Measurements from ENCODE around the gene DEDD2.

The DEDD2 gene

GRCh38 chr19:42226886-42227285, 9.4 kb upstream of the DEDD2 start:
- no peak for DNase-seq

DNA sequence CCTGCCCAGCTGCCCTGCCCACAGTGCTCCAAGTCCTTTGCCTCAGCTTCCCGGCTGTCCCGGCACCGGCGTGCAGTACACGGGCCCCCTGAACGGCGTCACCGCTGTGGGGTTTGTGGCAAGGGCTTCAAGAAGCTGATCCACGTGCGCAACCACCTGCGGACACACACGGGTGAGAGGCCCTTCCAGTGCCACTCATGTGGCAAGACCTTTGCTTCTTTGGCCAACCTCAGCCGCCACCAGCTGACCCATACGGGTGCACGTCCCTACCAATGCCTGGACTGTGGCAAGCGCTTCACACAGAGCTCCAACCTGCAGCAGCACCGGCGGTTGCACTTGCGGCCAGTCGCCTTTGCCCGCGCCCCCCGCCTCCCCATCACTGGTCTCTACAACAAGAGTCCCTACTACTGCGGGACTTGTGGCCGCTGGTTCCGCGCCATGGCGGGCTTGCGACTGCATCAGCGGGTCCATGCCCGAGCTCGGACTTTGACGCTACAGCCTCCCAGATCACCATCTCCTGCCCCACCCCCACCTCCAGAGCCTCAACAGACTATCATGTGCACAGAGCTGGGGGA, 8.3 kb upstream of the DEDD2 start:
- DNase-seq = no peak

- DNase-seq = no peak
These were observed 7.7 kb upstream of the DEDD2 start for GRCh38 chr19:42224940-42225717.

DNA sequence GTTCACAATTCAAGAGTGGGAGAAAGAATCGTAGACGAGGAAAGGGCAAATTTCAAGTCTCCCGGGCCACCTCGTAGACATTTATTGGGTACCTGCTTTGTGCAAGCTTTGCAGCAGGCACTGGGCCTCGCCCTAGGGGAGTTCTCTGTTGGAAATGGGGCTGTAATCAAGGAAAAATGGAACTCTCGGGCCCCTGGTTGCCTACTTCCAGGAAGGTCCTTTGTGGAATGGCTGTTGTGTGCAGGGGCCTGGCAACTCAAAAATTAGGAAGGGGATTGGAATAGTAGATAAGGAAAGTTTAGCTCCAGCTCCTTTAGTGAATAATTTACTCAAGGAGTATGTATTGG, 3.2 kb upstream of the DEDD2 start:
- DNase-seq = no peak

DNA sequence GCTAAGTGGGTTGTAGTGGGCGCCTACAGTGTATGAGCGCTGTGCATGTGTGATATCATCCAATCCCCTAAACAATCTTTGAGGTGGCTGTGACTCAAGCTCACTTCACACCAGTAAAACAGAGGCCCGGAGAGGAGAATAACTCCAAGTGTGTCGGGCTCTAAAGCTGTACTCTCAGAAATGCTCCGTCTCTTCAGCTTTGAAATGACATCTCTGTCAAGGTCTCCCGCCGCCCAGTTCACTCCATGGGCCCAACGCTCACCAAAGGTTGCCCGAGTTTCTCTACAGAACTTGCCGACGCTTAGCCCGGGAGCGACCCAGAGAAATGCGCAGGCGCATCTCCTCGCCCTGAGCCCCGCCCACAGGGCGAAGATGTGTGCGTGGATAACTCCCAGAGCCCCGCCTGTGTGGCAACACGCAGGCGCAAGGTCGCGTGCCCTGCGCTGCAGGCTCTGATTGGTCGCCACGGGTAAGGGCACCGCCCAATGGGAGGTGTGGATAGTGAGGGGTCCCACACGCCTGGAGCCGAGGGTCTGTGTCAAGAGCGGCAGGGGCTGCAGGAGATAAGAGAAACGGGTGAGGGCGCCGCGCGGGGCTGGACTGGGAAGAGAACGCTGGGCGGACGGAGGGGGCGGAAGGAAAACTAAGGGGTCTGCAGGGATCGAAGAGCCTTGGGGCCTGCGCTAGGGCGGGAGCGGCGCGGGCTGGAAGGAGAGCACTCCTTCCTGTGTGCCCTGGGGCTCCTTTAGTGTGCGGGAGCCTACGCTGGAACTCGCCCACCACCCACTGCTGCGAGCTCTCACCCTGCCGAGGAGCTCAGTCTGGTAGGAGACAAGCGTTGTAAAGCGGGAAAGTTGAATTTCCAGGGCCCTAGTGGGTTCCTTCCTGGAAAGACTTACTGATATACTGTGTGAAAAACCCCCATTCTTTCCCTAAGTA, 2.6 kb upstream of the DEDD2 start, which contains the start of gene ZNF526:
Gene ZNF526, plus strand, starts transcription at position 501 of the 939 bp plus-strand sequence. CDS start 4,092 bp downstream, outside the sequence.
- peak; percentile 98 for DNase-seq

DNA sequence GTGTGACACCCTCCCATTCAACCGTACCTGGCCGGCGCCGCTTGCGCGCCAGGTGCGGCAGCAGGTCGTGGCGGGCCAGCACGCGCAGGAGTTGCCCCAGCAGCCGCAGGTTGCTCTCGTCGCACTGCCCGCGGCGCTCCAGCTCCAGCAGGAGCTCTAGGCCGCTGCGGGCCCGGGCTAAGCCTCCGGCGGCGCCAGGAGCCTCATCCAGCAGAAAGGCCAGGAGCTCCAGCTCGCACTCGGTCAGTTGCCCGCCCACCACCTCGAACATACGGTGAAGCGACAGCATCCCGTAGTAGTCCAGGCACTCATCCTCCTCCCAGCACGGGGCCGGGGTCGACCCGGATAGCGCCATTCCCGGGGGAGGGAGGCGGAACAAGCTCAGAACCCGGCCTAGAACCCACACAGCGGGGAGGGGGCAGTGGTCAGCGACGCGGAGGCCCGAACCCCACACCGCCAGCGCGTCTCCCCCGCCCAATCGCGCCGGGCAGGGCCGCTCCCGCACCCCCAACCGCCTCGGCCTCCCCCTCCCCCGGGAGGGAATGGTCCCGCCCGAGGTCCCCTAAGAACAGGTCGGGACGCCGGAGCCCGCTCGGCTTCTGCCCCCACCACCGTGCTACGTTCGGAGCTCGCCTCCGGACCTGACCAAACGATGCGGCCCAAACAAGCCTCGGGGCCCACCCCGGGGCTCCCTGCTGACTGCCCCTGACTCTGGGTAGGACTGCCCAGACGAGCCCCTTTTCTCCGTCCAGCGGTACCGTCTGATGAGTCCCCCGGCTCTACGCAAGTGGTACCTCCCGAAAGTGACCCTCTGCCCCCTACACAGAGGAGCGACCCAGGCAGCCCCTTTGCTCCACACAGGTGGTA, 591 bp downstream of the DEDD2 start:
- DNase-seq = peak; percentile 55

DNA sequence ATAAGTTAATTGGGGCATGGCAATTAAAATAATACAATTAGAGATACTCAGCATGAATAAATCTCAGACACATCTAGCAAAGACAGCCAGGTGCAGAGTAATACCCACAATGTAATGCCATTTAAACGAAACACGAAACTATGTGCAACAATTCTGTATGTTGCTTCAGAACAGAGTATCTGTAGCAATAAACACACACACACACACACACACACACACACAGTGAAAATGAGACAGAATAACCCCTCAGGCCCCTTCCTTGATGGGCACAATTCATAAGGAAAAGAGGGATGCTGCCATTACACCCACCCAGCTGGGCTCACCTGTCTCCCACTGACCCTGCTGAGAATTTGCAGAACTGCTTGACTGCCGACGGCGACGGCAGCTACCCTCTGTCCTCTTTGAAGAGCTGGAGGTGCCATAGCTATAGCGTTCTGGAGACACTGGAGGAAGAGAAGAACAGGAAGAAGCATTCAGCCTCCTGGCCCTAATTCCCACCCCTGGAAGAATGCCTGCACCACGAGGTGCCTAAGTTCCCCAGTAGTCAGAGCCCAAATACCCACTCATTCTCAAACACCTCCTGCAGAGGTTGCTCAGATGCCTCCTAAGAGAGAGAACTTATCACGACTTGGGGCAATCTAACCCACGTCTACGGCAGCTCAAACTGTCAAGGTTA, 2.5 kb downstream of the DEDD2 start:
- no peak for DNase-seq

- DNase-seq = no peak
These were observed 4.6 kb downstream of the DEDD2 start for GRCh38 chr19:42212886-42213285.

DNA sequence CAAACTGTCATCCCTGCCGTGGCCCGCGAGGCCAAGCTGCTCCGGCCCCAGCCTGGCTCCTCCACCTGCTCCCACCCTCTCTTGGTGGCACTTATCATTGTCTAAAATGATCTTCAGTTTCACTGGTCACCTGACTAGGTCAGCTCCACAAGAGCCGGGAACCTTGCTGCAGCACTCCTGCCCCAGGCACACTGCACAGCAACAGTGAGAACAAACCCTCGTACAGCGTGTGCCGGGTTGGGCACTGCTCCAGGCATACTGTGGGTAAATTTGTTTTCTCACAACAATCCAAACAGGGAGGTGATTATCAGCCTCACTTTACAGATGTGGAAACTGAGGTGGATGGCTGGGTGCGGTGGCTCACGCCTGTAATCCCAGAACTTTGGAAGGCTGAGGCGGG, 8.9 kb downstream of the DEDD2 start:
- no peak for DNase-seq

DNA sequence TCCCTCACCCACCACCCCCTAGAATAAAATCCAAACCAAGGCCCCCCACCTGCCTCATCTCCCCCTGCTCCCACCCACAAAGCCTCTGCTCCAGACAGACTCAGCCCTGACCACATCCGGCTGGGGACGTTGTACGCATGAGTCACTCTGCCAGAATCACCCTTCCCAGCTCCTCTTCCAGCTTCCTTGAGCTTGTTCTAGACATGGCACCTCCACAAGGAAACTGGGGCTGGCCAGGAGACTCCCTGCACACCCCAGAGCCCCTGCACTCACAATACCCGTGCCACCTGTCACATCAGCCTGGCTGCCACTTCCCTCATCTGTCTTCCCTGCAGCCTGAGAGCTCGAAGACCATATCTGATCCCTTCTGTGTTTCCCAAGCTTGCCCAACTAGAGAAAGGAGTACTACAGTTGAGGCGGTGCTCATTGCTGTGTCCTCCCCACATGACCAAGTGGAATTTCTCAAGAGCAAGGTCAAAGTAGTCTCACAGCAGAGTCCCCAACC, 9.7 kb downstream of the DEDD2 start:
- DNase-seq = no peak

DNA sequence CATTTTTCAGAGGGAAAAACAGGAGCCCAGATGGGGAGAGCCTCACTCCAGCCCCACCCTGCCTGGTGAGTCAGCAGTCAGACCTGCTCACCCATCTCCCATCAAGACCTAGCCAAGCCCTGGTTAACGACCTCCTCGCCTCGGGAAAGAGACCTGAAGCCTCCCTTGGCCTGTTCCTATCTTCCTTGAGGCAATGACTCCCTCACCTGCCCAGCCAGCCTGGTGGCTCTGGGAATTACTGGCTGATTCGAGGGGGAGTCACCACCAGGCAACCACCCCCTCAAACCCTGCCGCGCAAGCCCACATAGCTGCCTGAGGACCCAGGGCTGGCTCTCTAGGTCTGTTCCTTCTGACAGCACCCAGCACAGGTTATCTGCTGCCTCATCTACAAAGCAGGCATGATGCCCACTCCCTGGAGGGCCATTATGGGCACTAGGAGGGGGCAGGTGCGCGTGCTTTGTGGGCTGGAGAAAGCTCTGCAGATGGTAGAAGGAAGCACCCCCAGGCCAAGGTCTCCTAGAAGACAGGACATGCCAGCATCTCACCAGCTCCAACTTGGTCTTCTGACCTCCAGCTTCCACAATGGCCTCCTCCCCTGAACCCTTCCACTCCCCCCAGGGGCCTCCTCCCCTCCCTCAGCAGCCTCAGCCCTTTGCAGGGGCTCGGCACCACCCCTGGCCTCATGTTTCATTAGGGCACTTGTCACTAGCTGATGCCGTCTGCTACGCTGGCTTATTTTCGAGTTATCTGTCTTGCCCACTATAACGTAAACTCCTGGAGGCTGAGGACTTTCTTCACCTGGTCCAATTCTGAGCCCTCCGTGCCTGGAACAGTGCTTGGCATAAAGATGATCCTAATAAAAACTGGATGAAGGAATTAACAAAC, 10.4 kb downstream of the DEDD2 start:
- DNase-seq = no peak

- DNase-seq = no peak
These were observed 12.8 kb downstream of the DEDD2 start for GRCh38 chr19:42204664-42205063.

DNA sequence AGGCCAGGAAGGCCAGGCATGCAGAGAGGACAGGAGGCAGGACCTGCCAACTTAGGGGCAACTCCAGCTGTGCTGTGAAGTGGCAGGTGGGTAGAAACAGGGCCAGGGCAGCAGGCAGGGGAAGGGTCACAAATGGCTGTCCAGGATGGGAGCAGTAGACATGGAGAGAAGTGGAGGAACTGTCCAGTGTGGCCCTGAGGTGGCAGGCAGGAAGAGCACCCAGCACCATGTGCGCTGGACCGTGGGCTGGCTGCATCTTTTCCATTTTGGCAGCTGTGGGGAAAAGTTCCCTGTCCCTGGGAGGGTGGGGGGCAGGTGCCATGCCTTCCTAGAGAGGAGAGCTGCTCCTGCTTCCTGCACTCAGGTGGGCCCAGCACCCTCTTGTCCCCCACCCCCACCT, 13.8 kb downstream of the DEDD2 start:
- DNase-seq = no peak

GRCh38 chr19:42202290-42202880, 15.1 kb downstream of the DEDD2 start:
- DNase-seq = no peak

DNA sequence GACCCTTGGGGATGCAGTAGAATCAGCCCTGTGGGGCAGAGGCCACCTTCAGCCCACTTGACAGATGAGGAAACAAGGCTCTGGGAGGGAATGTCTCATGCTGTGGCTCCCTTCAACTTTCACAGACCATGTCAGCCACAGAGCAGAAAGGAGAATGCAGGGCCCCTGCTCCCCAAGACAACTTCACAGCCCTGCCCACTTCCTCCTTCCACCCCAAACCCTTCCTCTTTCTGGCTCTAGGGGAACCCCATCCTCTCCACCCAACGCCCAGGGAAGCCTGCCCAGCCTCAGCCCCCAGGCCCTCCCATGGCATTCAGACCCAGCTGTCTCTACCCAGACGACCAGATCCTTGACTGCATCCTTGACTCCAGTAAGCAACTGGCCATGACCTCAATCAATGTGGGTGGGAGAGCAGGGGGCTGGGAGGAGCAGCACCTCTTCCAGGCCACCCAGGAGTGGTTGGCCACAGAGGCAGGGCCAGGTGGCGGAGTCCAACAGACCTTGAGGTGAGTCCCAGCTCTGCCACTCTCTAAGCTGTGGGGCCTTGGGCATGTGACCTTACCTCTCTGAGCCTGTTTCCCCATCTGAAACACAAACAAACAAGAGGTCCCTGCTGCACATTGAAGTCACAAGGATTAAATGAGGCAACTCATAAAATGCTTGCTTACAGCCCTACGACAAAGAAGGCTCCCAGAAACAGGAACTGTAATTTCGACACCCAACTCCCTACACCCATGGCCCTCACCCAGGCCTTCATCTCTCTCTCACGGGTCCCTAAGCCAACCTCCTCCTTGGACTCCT, 15.8 kb downstream of the DEDD2 start:
- no peak for DNase-seq

GRCh38 chr19:42200116-42200715, 17.3 kb downstream of the DEDD2 start:
- DNase-seq = no peak

DNA sequence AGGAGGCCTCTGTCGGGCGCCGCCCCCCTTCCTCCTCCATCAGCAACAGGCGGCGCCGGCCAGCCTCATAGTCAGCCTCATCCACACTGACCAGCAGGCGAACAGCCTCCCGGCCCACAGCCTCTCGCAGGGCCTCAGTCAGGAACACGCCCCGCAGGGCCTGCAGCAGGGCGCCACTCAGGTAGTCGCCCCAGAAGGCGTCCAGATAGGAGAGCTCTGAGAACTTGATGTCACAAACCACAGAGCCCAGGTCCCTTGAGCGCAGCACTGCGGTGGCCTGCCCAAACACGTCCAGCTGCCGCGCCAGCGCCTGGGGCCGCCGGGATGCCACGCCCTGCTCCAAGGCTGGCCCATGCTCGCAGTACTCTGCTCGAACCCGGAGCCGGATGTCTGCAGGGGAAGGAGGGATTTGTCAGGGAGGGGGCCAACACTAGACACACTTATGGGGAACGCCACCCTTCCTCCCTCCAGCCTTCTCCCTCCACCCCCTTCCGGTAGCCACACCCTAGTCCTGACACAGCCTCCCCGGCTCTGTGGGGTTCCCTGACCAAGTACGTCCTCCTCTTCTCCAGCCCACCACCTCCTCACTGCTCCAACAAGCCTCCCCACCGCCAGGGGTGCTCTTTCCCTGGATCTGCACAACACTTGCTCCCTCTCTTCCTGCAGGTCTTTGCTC, 17.9 kb downstream of the DEDD2 start:
- DNase-seq = no peak

DNA sequence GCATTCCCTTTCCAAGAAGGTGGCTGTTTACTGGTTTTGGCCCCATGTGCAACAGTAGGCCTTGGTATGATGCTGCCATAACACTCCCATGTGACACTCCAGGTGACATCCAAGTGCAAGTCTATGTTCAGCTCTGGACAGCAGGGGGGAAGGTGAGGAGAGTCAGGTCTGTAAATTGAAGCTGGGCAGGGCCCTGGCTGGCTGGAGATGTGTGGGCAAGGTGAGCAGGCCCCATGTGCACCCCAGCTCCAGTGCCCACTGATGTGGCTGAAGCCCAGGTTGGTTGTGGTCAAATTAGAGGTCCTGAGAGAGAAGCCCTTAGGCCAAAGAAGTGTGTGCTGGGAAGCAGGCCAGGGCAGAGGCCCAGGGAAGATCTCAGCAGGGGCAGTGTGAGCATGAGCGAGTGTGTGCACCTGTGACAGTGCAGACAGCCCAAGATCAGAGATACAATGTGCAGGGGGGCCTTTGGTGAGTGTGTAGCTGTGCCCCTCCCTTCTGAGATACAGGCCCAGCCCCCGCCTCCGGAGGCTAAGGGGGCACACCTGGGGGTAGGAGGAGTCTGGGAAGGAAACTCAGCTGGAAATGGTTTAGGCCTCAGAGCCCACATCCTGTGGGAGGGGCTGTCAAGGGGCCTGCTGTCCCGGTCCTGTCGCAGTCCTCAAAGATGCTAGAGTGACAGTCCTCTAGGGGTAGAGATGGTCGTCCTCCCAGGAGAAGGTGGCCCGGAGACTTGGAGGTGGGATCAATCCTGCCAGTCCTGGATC, 18.6 kb downstream of the DEDD2 start:
- no peak for DNase-seq
